Measurements from ENCODE around the gene RNF186.

The RNF186 gene

DNA sequence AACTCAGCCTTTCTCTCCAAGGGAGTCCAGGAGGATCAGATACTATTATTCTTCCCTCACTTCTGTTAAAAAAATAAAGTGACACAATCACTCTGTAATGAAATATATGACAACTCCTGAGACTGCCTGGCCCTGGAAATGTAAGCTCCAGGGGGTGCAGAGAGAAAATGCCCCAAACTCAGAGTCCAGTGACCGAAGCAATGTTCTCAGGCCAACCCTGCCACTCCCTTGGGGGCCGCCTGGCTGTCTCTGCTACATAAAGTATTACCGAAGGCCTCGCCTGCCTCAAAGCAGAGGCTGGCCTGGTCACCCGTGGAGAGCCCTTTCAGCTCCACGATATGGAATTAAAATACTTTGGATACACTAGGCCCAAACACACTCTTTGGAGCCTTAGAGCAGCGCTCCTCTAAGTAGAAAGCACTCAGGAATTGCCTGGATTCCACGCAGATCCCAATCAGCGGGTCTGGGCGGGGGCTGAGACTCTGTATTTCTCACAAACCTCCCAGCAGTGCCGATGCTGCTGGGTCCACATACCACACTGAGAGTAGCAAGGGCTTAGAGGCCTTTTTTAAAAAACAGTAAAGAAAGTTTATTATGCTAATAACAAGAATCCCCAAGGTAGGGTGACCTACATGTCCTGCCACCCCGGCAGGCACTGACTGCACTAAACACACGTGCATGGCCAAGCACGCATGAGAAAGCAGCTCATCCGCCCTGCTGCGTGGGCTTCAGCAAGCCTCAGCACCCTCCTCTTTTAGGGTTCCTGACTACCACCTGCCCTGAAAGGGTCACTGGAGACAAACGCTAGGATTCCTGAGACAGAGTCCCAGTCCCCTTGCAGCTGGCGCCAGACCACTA, 46.5 kb downstream of the RNF186 start:
- Mint-ChIP-seq H3K4me1 (no peaks in the 10 kb centered on the region), H3K27me3 (no peaks in the 10 kb centered on the region), H3K36me3 (peaks cover 8% of the 10 kb centered on the region), H3K4me3 (no peak overlapping the region), H3K27ac (no peak overlapping the region), H3K9me3 (no peaks in the 10 kb centered on the region)

- peaks cover 8% of the 10 kb centered on the region for H3K36me3 Mint-ChIP-seq
- H3K27me3 Mint-ChIP-seq, result no peaks in the 10 kb centered on the region
- no peaks in the 10 kb centered on the region for H3K9me3 Mint-ChIP-seq
- no peaks in the 10 kb centered on the region for H3K4me1 Mint-ChIP-seq
- no peak overlapping the region for H3K4me3 Mint-ChIP-seq
- H3K27ac Mint-ChIP-seq, result no peak overlapping the region
Observed at GRCh38 chr1:19765623-19766022, 49.5 kb downstream of the RNF186 start.

GRCh38 chr1:19764848-19765247, 50.2 kb downstream of the RNF186 start:
- Mint-ChIP-seq H3K4me3 (no peak overlapping the region), H3K9me3 (no peaks in the 10 kb centered on the region), H3K27ac (no peak overlapping the region), H3K27me3 (no peaks in the 10 kb centered on the region), H3K4me1 (no peaks in the 10 kb centered on the region), H3K36me3 (peaks cover 6% of the 10 kb centered on the region)
